Upper lobe of left lung (tissue), 6 donors: ENCODE data around the gene RERE. TPM values are rescaled to one million over a fixed set of nuclear protein-coding genes. Genes with fewer than 3 reads are reported as not detected.
"Not testable (repeated sequence)": the region's sequence is repeated elsewhere in the genome, so short reads cannot be mapped to it uniquely, and the experiment has no call there.

ENCODE experiments used
- ATAC-seq, 2 donors: fragments of 200-7000 bp; cut with Tn5 transposase; one replicate each; pipeline ENCODE4 v1.9.1; 2022; ENCODE audit warnings: mild to moderate bottlenecking in 2 of 2, moderate library complexity in 2 of 2; ENCODE audit not compliant: low FRiP score in 2 of 2
- DNase-seq, 2 donors: peaks; one replicate each; pipeline ENCODE4 v3.0.0-alpha.2; 2019 to 2020
- H3K27ac ChIP-seq, 4 donors: fragments of 200-600 bp; sonication (generic); one replicate each; pipeline ENCODE4 v1.5.1; 2016 to 2019
- H3K27me3 ChIP-seq, 4 donors: fragments of 200-600 bp; sonication (generic); one replicate each; pipeline ENCODE4 v1.5.1; 2017 to 2019
- H3K36me3 ChIP-seq, 4 donors: fragments of 200-600 bp; sonication (generic); one replicate each; pipeline ENCODE4 v1.5.1; 2016 to 2019
- H3K4me1 ChIP-seq, 4 donors: fragments of 200-600 bp; sonication (generic); one replicate each; pipeline ENCODE4 v1.5.1; 2018 to 2019
- H3K4me3 ChIP-seq, 4 donors: fragments of 200-600 bp; sonication (generic); one replicate each; pipeline ENCODE4 v1.5.1; 2017 to 2019; ENCODE audit warnings: mild to moderate bottlenecking in 2 of 4, moderate library complexity in 1 of 4
- H3K9me3 ChIP-seq, 4 donors: fragments of 200-600 bp; sonication (generic); one replicate each; pipeline ENCODE4 v1.5.1; 2018 to 2019
- EP300 ChIP-seq, 4 donors: sonication (generic); formaldehyde crosslinking; IDR thresholded peaks; one replicate each; pipeline ENCODE4 v1.5.1; 2017; ENCODE audit warnings: antibody characterized with exemption in 4 of 4, control low read depth in 2 of 4
- POLR2A ChIP-seq, 4 donors: fragments of 450-650 bp; IDR thresholded peaks; one replicate each; pipeline ENCODE4 v1.5.1; 2016 to 2017; ENCODE audit warnings: antibody characterized with exemption in 4 of 4, mild to moderate bottlenecking in 2 of 4
- POLR2AphosphoS5 ChIP-seq, 2 donors: sonication (generic); formaldehyde crosslinking; IDR thresholded peaks; one replicate each; pipeline ENCODE4 v1.5.1; 2017; ENCODE audit warnings: antibody characterized with exemption in 2 of 2
- WGBS, 2 donors: methylation state at CpG; one replicate each; pipeline ENCODE4 v1.1.5; 2017 to 2018; 5-methylcytosine and 5-hydroxymethylcytosine counted together
- total RNA-seq, 6 donors: library from RNA; depleted of rRNA in 4 of 6; stranded (reverse); fragments of >200 nt in 4 of 6; gene quantifications; one replicate each; pipeline versions ENCODE4 v1.1.0 to v1.2.1, GENCODE V29; 2016 to 2021
- TF ChIP-seq, protein P1 (sequence below), 6 experiments: fragments of 450-650 bp in 4 of 6; fragments of 200-600 bp in 2 of 6; sonication (generic) in 2 of 6; IDR thresholded peaks; one replicate each; pipeline ENCODE4 v1.5.1; 2016 to 2019; ENCODE audit warnings: antibody characterized with exemption in 6 of 6
- donor health status: DM: no; HTN: no; CAD: no; lungs with moderate emphysema.
- donor health status: DM: no; HTN: yes; CAD: no; lungs with severe emphysema.

RERE gene
- total RNA-seq, 6 donors from 2014 or later = 75.5 to 222 (median 104) TPM

DNA sequence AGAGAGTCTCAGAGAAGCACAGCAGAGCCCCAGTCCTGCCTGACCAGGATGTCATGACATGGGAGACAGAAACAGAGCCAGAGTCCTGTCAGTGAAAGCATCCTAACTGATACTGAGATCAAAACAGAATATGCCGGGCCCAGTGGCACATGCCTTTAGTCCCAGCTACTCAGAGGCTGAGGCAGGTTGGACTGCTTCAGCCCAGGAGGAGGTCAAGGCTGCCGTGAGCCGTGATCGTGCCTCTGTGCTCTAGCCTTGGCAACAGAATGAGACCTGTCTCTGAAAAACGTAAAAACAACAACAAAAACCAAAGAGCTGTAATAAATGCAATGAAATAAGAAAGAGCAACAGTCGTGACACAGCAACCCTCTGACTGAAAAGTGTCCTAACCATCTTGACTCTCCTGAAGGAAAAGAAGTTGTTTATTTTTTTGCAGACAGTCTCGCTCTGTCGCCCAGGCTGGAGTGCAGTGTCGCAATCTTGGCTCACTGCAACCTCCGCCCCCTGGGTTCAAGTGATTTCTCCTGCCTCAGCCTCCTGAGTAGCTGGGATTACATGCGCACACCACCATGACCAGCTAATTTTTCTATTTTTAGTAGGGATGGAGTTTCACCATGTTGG, 310.3 kb downstream of the RERE start:
- ATAC-seq = no peak
- 54 to 73% methylated on average over 10 to 11 of the region's 11 CpGs for WGBS, 2 donors
- peak overlapping the region; percentile 12 to 73 (median 35) for H3K27ac ChIP-seq

GRCh38 chr1:8506456-8506855, 311.0 kb downstream of the RERE start:
- Histone ChIP-seq H3K4me1 (peaks cover 6 to 20% (median 11%) of the 10 kb centered on the region in 4 donors), H3K9me3 (no peaks in the 10 kb centered on the region), H3K36me3 (no peaks in the 10 kb centered on the region), H3K4me3 (no peak overlapping the region), H3K27ac (peak overlapping the region in 2 of 4 donors; percentile 12 to 73), H3K27me3 (no peaks in the 10 kb centered on the region)
- TF ChIP-seq POLR2AphosphoS5 (IDR thresholded peaks at IDR 0.05) = no peak
- no peak for TF ChIP-seq EP300 (IDR thresholded peaks at IDR 0.05)
- 93% methylated on average over 1 of the region's 1 CpG for WGBS, 2 donors
- ATAC-seq (no peak), DNase-seq (no peak)

More for the DNA sequence above, 310.3 kb downstream of the RERE start:
- H3K4me1 ChIP-seq = peaks cover 6 to 20% (median 11%) of the 10 kb centered on the region in 4 donors
- H3K4me3 ChIP-seq = no peak overlapping the region
- no peak for DNase-seq
- H3K9me3 ChIP-seq = no peaks in the 10 kb centered on the region
- no peaks in the 10 kb centered on the region for H3K36me3 ChIP-seq
- H3K27me3 ChIP-seq = no peaks in the 10 kb centered on the region
- no peak for TF ChIP-seq POLR2A (IDR thresholded peaks at IDR 0.05)
- TF ChIP-seq POLR2AphosphoS5 (IDR thresholded peaks at IDR 0.05) = no peak
- no peak for TF ChIP-seq EP300 (IDR thresholded peaks at IDR 0.05)
- TF ChIP-seq, protein P1, sequence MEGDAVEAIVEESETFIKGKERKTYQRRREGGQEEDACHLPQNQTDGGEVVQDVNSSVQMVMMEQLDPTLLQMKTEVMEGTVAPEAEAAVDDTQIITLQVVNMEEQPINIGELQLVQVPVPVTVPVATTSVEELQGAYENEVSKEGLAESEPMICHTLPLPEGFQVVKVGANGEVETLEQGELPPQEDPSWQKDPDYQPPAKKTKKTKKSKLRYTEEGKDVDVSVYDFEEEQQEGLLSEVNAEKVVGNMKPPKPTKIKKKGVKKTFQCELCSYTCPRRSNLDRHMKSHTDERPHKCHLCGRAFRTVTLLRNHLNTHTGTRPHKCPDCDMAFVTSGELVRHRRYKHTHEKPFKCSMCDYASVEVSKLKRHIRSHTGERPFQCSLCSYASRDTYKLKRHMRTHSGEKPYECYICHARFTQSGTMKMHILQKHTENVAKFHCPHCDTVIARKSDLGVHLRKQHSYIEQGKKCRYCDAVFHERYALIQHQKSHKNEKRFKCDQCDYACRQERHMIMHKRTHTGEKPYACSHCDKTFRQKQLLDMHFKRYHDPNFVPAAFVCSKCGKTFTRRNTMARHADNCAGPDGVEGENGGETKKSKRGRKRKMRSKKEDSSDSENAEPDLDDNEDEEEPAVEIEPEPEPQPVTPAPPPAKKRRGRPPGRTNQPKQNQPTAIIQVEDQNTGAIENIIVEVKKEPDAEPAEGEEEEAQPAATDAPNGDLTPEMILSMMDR (IDR thresholded peaks at IDR 0.05) = no peak

DNA sequence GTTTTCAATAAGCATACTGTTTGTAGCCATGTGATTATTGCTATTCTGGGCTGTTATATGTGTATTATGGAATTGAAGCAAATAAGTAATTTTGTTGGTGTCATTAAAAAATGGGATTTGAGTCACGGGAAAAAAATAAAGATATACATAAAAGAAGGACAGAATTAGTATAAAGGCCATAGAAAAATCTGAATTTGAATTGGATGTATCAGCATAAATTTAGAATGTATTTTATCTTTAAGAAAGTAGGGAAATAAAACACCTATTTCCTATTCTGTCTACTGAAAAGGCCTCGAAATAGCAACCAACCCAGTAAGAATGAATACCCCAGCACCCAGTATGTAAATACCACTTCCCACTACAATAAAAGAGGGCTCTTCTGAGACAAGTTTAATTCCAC, 313.6 kb downstream of the RERE start:
- Histone ChIP-seq H3K36me3 (peaks cover 0 to 3% (median 0%) of the 10 kb centered on the region in 4 donors), H3K9me3 (no peaks in the 10 kb centered on the region), H3K27ac (no peak overlapping the region), H3K27me3 (no peaks in the 10 kb centered on the region), H3K4me3 (no peak overlapping the region), H3K4me1 (peaks cover 0 to 7% (median 4%) of the 10 kb centered on the region in 4 donors)
- DNase-seq (no peak), ATAC-seq (no peak)
- TF ChIP-seq POLR2A (IDR thresholded peaks at IDR 0.05) = no peak
- TF ChIP-seq, protein P1 (IDR thresholded peaks at IDR 0.05) = no peak
- no peak for TF ChIP-seq EP300 (IDR thresholded peaks at IDR 0.05)
- no peak for TF ChIP-seq POLR2AphosphoS5 (IDR thresholded peaks at IDR 0.05)
- 85 to 92% methylated on average over 2 of the region's 2 CpGs for WGBS, 2 donors

- H3K4me1 ChIP-seq, H3K27me3 ChIP-seq, H3K27ac ChIP-seq, H3K4me3 ChIP-seq, H3K36me3 ChIP-seq, H3K9me3 ChIP-seq, DNase-seq, ATAC-seq: not testable (repeated sequence)
- 78 to 83% methylated on average over 2 of the region's 4 CpGs for WGBS, 2 donors
Observed at GRCh38 chr1:8502949-8503348, 314.5 kb downstream of the RERE start.

DNA sequence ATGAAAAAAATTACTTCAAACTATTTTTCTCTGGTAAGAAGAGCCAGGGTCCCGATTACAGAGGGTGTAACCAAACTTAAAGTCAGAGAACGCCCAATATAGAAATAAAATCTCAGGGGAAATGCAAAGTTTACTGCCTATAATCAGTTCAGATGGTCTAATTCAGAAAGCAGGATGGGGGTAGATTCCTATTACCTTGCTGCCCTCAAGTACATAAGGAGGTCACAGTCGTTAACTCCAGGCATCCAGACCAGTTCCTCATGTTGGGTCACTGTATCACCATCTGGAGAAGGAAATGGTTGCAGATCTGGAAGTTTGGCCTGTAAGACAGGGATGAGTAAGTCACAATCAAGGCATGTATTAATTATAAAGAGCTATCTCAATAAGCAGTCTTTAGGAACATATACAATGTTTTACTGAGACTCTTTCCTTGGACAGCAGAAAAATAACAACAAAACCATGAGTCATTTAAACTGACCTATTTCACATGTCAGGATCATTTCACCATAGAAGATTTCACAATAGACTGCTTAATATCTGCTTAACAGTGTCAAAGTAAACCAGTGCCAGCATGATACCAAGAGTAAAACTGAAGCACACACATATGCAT, 320.1 kb downstream of the RERE start:
- 52 to 69% methylated on average over 3 of the region's 3 CpGs for WGBS, 2 donors
- peak overlapping the region; percentile 33 to 66 (median 36) for H3K27ac ChIP-seq
- no peak for DNase-seq

More for the DNA sequence above, 320.1 kb downstream of the RERE start:
- peak; percentile 34 to 79 for ATAC-seq
- Histone ChIP-seq H3K9me3 (no peaks in the 10 kb centered on the region), H3K4me1 (peaks cover 12 to 18% (median 15%) of the 10 kb centered on the region in 4 donors), H3K4me3 (no peak overlapping the region), H3K36me3 (peaks cover 0 to 29% (median 11%) of the 10 kb centered on the region in 4 donors), H3K27me3 (no peaks in the 10 kb centered on the region)
- TF ChIP-seq EP300 (IDR thresholded peaks at IDR 0.05) = no peak
- TF ChIP-seq, protein P1 (IDR thresholded peaks at IDR 0.05) = no peak
- TF ChIP-seq POLR2AphosphoS5 (IDR thresholded peaks at IDR 0.05) = no peak
- TF ChIP-seq POLR2A (IDR thresholded peaks at IDR 0.05) = no peak
